GM12874 (cell line): ENCODE data around the gene ABCA13.

Source experiments
- TF ChIP-seq, protein P1 (sequence below): IDR thresholded peaks from 2 replicates; pipeline ENCODE4 v1.5.1; 2011; ENCODE audit warnings: low read depth, mild to moderate bottlenecking, control low read depth, low read length, moderate library complexity; ENCODE audit not compliant: insufficient read depth

Gene ABCA13

GRCh38 chr7:48141521-48141920 lies 29.7 kb upstream of the ABCA13 start:
- TF ChIP-seq, protein P1, sequence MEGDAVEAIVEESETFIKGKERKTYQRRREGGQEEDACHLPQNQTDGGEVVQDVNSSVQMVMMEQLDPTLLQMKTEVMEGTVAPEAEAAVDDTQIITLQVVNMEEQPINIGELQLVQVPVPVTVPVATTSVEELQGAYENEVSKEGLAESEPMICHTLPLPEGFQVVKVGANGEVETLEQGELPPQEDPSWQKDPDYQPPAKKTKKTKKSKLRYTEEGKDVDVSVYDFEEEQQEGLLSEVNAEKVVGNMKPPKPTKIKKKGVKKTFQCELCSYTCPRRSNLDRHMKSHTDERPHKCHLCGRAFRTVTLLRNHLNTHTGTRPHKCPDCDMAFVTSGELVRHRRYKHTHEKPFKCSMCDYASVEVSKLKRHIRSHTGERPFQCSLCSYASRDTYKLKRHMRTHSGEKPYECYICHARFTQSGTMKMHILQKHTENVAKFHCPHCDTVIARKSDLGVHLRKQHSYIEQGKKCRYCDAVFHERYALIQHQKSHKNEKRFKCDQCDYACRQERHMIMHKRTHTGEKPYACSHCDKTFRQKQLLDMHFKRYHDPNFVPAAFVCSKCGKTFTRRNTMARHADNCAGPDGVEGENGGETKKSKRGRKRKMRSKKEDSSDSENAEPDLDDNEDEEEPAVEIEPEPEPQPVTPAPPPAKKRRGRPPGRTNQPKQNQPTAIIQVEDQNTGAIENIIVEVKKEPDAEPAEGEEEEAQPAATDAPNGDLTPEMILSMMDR: no peak

GRCh38 chr7:48144291-48144768 lies 26.9 kb upstream of the ABCA13 start:
- TF ChIP-seq, protein P1: no peak

DNA sequence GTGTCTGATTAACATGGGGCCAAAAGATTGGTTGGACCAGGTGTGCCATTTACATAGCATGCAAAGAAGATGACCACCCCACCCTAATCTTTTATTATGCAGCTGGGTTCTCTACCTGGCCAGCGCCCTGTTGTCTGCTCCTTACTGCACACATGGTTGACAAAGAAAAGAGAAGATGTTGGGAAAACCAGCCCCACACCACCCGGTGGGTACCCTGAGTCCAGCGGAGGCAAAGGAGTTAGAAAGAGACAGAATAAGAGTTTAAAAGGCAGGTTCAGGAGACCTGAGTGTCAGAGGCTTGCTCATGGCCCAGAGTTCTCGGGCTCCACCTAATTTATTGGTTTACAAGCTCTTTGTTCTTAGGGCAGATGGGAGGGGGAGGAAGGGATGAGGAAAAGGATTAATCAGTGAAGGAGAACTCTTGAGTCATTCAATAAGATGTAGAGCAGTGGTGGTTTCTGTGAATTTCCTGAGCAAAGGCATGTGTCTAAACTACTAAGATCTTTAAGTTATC lies 24.1 kb upstream of the ABCA13 start:
- TF ChIP-seq, protein P1: no peak

DNA sequence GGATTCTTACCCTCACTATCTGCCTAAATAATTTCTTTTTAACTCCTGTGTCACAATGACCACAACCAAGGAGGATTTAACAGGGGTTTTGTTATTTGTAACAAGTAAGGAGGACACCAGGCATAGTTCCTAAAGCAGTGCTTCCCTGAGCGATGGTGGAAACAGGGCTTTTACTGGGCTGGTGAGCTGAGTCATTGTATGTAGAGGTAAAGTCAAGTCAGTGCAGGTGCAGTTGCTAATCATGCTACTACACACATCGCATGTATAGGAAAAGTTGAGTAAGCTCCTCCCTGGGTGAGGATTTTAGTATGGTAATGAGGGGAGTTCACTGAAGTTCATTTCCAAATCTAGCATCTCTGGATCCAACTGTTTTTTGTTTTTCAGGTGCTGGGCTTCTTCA lies 22.9 kb upstream of the ABCA13 start:
- TF ChIP-seq, protein P1: no peak

- TF ChIP-seq, protein P1: no peak
These were observed 22.2 kb upstream of the ABCA13 start for GRCh38 chr7:48149058-48149457.

DNA sequence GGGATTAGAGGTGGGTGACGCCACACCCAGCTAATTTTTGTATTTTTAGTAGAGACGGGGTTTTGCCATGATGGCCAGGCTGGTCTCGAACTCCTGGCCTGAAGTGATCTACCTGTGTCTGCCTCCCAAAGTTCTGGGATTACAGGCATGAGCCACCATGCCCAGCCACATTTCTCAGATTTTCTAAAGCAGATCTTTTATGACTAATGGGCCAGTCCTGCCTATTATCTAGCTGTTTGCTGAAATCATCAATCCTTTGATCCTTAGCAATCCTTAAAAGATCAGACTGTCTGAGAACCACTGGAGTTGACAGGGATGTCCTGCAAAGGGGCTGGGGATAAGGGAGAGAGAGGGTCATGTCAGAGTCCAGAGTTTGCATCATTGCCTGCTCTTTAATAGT lies 21.2 kb upstream of the ABCA13 start:
- TF ChIP-seq, protein P1: no peak

DNA sequence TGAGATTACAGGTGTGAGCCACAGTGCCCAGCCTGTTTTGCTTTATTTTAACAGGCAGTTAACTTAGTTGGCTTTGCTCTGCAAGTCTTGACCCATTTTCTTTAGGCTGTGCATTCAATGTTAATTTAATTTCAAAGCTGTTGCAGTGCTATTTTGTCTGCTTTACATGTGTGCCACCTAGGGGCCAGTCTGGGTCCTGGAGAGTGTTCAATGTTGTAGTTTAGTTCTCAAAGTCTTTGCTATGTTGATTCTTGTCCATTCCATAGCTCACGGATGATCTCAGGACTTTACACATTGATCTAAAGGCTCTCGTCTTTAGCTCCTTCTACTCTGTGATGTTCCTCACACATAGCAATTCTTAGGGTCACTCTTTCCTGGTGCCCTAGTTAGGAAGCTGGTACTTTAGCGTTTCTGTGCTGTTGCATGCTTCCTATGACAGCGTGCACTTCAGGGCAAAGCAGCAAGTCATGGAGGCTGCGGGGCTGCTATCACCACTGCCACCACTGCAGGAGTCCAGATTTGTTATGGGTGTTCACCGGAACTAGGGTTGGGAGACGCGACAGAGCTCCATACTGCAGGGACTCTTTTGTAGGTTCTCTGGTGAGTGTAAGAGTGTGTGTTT lies 16.4 kb upstream of the ABCA13 start:
- TF ChIP-seq, protein P1: peak; percentile 53; the same call in 1 of the 2 replicates
